GM13976 (cell line): Measurements from ENCODE around the gene SOX6.

ENCODE experiments used
- DNase-seq: peaks from one replicate; pipeline ENCODE4 v3.0.0; 2012; ENCODE audit warnings: low spot score
- CTCF ChIP-seq: IDR thresholded peaks from 2 replicates; pipeline ENCODE4 v1.5.1; 2012; ENCODE audit warnings: borderline replicate concordance, mild to moderate bottlenecking; ENCODE audit not compliant: insufficient read depth; ENCODE audit errors: extremely low read depth, missing control alignments, control extremely low read depth
- in situ Hi-C: fragments of 300-500 bp; cut with MboI; formaldehyde crosslinking; loops from one replicate; pipeline ENCODE4 v1.12.0; 2022; ENCODE audit warnings: low sequenced_read_pairs, mixed read lengths, inconsistent platforms; ENCODE audit not compliant: unreplicated experiment

SOX6 gene

GRCh38 chr11:16098526-16099205, 257.7 kb downstream of the SOX6 start:
- no peak for TF ChIP-seq CTCF
- no peak for DNase-seq
- in situ Hi-C loops = no loop called here

- TF ChIP-seq CTCF = no peak
- in situ Hi-C loops = no loop called here
- DNase-seq = no peak
Measured at GRCh38 chr11:16097543-16097942, 258.8 kb downstream of the SOX6 start.

GRCh38 chr11:16096336-16096735, 260.0 kb downstream of the SOX6 start:
- in situ Hi-C loops = no loop called here
- DNase-seq = no peak
- TF ChIP-seq CTCF = no peak

- no peak for TF ChIP-seq CTCF
- in situ Hi-C loops = no loop called here
- no peak for DNase-seq
Measured at GRCh38 chr11:16095756-16096155, 260.6 kb downstream of the SOX6 start.

GRCh38 chr11:16093889-16094653, 262.3 kb downstream of the SOX6 start:
- DNase-seq = no peak
- in situ Hi-C loops = no loop called here
- no peak for TF ChIP-seq CTCF

GRCh38 chr11:16091862-16092261, 264.5 kb downstream of the SOX6 start:
- in situ Hi-C loops = no loop called here
- TF ChIP-seq CTCF = no peak
- DNase-seq = no peak
